ENCODE measurements around the gene CDK19.

DNA sequence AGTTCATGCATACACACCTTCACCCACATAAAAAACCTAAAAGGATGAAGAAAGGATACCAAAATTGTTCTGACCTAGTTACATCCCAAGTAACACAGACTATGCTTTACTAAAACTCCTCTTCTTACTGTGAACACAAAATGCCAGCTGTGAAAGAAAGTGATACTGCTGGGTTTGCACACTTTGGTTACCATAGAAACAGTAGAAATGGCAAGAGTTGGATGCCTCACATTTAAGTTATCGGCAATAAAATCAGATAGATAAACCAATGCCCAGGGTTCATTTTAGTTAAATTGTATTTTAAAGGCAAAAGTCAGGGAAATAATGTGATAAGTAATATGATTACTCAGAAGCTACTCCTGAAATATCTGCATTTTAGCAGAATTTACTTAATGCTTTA is 161.9 kb downstream of the CDK19 start:
- no peak for TF ChIP-seq POLR2A (IDR thresholded peaks at IDR 0.05)
- TF ChIP-seq, protein P1, sequence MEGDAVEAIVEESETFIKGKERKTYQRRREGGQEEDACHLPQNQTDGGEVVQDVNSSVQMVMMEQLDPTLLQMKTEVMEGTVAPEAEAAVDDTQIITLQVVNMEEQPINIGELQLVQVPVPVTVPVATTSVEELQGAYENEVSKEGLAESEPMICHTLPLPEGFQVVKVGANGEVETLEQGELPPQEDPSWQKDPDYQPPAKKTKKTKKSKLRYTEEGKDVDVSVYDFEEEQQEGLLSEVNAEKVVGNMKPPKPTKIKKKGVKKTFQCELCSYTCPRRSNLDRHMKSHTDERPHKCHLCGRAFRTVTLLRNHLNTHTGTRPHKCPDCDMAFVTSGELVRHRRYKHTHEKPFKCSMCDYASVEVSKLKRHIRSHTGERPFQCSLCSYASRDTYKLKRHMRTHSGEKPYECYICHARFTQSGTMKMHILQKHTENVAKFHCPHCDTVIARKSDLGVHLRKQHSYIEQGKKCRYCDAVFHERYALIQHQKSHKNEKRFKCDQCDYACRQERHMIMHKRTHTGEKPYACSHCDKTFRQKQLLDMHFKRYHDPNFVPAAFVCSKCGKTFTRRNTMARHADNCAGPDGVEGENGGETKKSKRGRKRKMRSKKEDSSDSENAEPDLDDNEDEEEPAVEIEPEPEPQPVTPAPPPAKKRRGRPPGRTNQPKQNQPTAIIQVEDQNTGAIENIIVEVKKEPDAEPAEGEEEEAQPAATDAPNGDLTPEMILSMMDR (IDR thresholded peaks at IDR 0.05) = no peak
